ENCODE results near the gene LSAMP. TPM values are rescaled to one million over a fixed set of nuclear protein-coding genes. Genes with fewer than 3 reads are reported as not detected.

Gene LSAMP
- total and polyA plus RNA-seq, 7 donors, result 0.23 to 47.1 (median 22.9) TPM

DNA sequence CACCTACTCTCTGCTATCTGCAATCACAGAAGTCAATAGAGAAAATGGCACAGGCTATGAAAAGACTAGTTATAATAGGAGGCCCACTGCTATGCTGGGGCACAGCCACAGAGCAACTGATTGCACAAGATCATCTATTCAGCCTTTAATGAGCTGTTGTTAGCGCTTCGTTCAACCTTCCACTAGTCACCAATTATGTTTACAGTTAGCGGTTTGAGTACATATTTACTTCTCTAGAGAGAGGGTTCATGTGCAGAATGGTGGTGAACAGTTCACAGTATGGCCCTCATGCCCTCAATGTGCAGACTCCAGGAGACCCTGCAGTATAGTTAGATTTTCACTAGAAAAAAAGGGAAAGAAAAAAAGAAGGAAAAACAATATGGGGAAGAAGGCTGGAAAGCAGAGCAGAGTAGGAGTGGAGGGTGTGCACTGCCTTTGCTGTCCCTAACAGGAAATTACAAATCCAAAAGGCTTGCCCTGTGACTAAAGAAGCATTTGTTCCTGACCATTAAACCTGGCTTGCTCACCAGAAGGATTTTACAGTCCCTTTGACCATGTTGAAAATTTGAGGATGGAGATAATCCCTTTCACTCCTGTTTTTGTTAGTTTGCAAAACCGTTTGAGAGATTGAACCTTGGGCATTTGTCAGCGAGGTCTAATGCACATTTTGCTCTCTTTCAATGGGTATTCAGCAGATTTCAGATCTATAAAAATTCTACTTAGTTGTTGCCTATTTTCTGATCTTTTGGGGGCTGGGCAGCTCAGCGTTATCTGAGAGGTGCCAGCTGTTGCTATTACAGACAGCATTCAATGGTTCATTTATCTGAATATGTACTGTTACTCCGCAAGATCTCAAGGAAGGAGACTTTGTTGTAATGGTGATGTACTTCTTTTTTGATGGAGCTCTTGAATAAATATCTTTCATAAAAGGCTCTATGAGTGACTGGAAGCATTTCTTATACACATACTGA lies 296.1 kb downstream of the LSAMP start:
- Histone ChIP-seq H3K4me1 (peaks cover 0 to 13% (median 6%) of the 10 kb centered on the region in 4 donors), H3K4me3 (no peak overlapping the region), H3K9me3 (peaks cover 0 to 6% (median 3%) of the 10 kb centered on the region in 4 donors), H3K36me3 (no peaks in the 10 kb centered on the region), H3K27ac (no peak overlapping the region), H3K27me3 (no peaks in the 10 kb centered on the region)
- no peak for DNase-seq
- 51 to 73% methylated on average over 7 of the region's 7 CpGs for WGBS, 2 donors
- intact Hi-C loops (cut with DNase I), result no loop called here
- TF ChIP-seq POLR2A (IDR thresholded peaks at IDR 0.05), result no peak
- TF ChIP-seq, protein P1, sequence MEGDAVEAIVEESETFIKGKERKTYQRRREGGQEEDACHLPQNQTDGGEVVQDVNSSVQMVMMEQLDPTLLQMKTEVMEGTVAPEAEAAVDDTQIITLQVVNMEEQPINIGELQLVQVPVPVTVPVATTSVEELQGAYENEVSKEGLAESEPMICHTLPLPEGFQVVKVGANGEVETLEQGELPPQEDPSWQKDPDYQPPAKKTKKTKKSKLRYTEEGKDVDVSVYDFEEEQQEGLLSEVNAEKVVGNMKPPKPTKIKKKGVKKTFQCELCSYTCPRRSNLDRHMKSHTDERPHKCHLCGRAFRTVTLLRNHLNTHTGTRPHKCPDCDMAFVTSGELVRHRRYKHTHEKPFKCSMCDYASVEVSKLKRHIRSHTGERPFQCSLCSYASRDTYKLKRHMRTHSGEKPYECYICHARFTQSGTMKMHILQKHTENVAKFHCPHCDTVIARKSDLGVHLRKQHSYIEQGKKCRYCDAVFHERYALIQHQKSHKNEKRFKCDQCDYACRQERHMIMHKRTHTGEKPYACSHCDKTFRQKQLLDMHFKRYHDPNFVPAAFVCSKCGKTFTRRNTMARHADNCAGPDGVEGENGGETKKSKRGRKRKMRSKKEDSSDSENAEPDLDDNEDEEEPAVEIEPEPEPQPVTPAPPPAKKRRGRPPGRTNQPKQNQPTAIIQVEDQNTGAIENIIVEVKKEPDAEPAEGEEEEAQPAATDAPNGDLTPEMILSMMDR (IDR thresholded peaks at IDR 0.05), result no peak
- TF ChIP-seq EP300 (IDR thresholded peaks at IDR 0.05), result no peak
- TF ChIP-seq POLR2AphosphoS5 (IDR thresholded peaks at IDR 0.05), result no peak

DNA sequence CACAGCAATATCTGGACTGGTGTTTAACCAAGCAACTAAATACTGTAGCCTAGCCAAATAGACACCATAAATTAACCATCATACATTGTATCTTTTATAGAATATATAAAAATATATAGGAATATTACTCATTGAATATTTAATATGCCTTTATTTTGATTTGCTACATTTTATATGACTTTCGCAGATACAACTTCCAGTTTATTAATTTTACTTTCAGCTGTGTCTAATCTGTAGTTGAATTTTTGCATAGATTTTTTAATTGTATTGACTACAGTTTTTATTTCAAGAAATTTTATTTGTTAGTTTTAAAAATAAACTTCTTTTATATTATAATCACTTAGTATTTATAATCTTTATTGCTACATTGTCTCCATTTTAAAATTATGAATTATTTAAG lies 299.7 kb downstream of the LSAMP start:
- no peaks in the 10 kb centered on the region for H3K36me3 ChIP-seq

DNA sequence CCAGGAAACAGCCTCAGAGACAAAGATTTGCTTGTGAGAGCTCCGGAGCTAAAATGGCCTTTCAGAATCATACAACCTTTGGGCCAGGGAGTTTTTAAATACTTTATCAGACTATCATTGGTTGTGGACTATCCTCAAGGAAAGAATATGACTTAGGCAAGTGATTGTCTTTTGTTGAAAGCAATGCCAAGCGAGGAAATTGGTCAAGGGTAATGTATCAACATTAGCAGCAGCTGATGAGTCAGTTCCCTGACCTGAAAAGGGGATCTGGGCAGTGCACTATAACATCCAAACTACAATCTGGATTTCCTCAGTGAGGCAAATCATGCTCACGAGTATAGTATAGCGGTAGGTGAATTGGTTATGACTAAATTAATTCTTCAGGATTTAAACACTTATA lies 303.6 kb downstream of the LSAMP start:
- no peak for TF ChIP-seq POLR2AphosphoS5 (IDR thresholded peaks at IDR 0.05)
- no peak for TF ChIP-seq POLR2A (IDR thresholded peaks at IDR 0.05)
- no peak for TF ChIP-seq EP300 (IDR thresholded peaks at IDR 0.05)
- TF ChIP-seq, protein P1 (IDR thresholded peaks at IDR 0.05), result no peak
- intact Hi-C loops (cut with DNase I), result loop anchor here (2.0 kb wide), 2 partner anchors 313 to 617 kb away; no protein-coding TSS in a partner anchor
- H3K27me3 ChIP-seq, result no peaks in the 10 kb centered on the region
- H3K4me3 ChIP-seq, result no peak overlapping the region
- peaks cover 0 to 6% (median 3%) of the 10 kb centered on the region in 4 donors for H3K9me3 ChIP-seq
- no peaks in the 10 kb centered on the region for H3K36me3 ChIP-seq
- 84 to 85% methylated on average over 4 of the region's 4 CpGs for WGBS, 2 donors
- peaks cover 0 to 23% (median 16%) of the 10 kb centered on the region in 4 donors for H3K4me1 ChIP-seq
- no peak for DNase-seq
- peak overlapping the region in 1 of 4 donors; percentile 13 for H3K27ac ChIP-seq

More for the DNA sequence above, 299.7 kb downstream of the LSAMP start:
- whole genome bisulfite sequencing, 2 donors, result 90 to 97% methylated on average over 1 of the region's 1 CpG
- no peak for DNase-seq
- TF ChIP-seq, protein P1 (IDR thresholded peaks at IDR 0.05), result no peak
- no peak for TF ChIP-seq POLR2A (IDR thresholded peaks at IDR 0.05)
- no peak for TF ChIP-seq EP300 (IDR thresholded peaks at IDR 0.05)
- H3K4me3 ChIP-seq, result no peak overlapping the region
- H3K9me3 ChIP-seq, result peaks cover 0 to 6% (median 3%) of the 10 kb centered on the region in 4 donors
- H3K27ac ChIP-seq, result no peak overlapping the region
- peaks cover 0 to 5% (median 2%) of the 10 kb centered on the region in 4 donors for H3K4me1 ChIP-seq
- H3K27me3 ChIP-seq, result no peaks in the 10 kb centered on the region
- intact Hi-C loops (cut with DNase I), result no loop called here

DNA sequence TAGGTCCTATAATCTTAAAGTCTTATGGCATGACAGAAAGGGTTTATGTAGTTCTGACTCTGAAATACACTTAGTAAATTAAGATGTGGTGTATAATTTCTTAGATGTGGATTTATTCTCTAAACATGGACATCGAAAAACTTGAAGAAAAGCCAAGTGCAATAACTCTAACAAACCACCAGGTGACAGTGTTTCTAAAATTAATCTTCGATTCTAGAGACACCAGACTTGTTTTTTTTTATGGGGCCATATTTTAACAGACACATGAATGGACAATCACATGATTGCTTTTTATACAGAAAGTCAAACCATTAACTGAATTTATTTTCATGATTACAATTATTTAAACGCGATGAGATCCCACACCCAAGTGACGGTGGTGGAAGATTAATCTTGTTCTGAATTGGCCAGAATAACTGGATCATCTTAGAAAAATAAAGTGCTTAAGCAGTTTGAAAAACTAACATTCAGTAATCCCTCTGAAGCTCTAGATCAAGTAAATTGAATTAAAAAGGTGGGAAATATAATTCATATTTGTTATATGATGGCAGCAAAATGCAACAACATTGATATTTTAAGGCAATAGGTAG lies 305.1 kb downstream of the LSAMP start:
- TF ChIP-seq, protein P1 (IDR thresholded peaks at IDR 0.05), result peak; percentile 76 to 93 (median 87)
- TF ChIP-seq POLR2AphosphoS5 (IDR thresholded peaks at IDR 0.05) (peak in 2 of 4 donors; percentile 48 to 51), EP300 (IDR thresholded peaks at IDR 0.05) (no peak)
- Histone ChIP-seq H3K9me3 (peaks cover 0 to 2% (median under 1%) of the 10 kb centered on the region in 4 donors), H3K36me3 (no peaks in the 10 kb centered on the region), H3K4me3 (no peak overlapping the region), H3K27ac (peak overlapping the region in 2 of 4 donors; percentile 16 to 29), H3K4me1 (peaks cover 0 to 37% (median 30%) of the 10 kb centered on the region in 4 donors), H3K27me3 (no peaks in the 10 kb centered on the region)
- intact Hi-C loops (cut with DNase I), result loop anchor here (2.0 kb wide), 2 partner anchors 315 to 619 kb away; no protein-coding TSS in a partner anchor
- WGBS, 2 donors, result 10 to 22% methylated on average over 5 of the region's 5 CpGs
- no peak for DNase-seq

All from sigmoid colon (tissue), 7 donors.